ENCODE results near the gene LGR4. TPM values are rescaled to one million over a fixed set of nuclear protein-coding genes. Genes with fewer than 3 reads are reported as not detected.

LGR4 gene
- total and polyA plus RNA-seq, 9 of the 15 experiments (the other 6 are each of a cell fraction or from before 2014, with no cell fraction given), result 0.94 to 10.1 (median 5.8) TPM

- TF ChIP-seq ARID4B (CRISPR knock-in tag; IDR thresholded peaks at IDR 0.05) (peak; percentile 73; the same call in 1 of the 2 replicates), ZNF696 (CRISPR knock-in tag; conservative IDR thresholded peaks at IDR 0.05) (no peak), TSHZ1 (CRISPR knock-in tag; IDR thresholded peaks at IDR 0.05) (no peak), PCBP2 (IDR thresholded peaks at IDR 0.05; ENCODE audit: low read depth, low read length, poor library complexity, severe bottlenecking) (no peak), HDAC1 (IDR thresholded peaks at IDR 0.05) (peak in 1 of 2 experiments; percentile 42; a peak in 2 of 4 replicates), ZNF444 (CRISPR knock-in tag; IDR thresholded peaks at IDR 0.05) (no peak), FOXJ2 (tag; IDR thresholded peaks at IDR 0.05) (no peak), SMARCC2 (IDR thresholded peaks at IDR 0.05; ENCODE audit: low read depth) (no peak), CBFA2T3 (IDR thresholded peaks at IDR 0.05) (no peak), NR1H2 (CRISPR knock-in tag; IDR thresholded peaks at IDR 0.05) (0 out of 2 replicates have a peak, but pooled peaks have one; percentile 46), TEAD4 (IDR thresholded peaks at IDR 0.05; ENCODE audit: low read length) (no peak), TEAD4 (CRISPR knock-in tag; IDR thresholded peaks at IDR 0.05; ENCODE audit: borderline replicate concordance) (no peak), RBBP5 (IDR thresholded peaks at IDR 0.05; ENCODE audit: borderline replicate concordance, insufficient read depth, low read length, poor library complexity, severe bottlenecking) (peak; percentile 93), PPARD (CRISPR knock-in tag; IDR thresholded peaks at IDR 0.05) (no peak)
- TF ChIP-seq, protein P1, sequence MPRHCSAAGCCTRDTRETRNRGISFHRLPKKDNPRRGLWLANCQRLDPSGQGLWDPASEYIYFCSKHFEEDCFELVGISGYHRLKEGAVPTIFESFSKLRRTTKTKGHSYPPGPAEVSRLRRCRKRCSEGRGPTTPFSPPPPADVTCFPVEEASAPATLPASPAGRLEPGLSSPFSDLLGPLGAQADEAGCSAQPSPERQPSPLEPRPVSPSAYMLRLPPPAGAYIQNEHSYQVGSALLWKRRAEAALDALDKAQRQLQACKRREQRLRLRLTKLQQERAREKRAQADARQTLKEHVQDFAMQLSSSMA (CRISPR knock-in tag; IDR thresholded peaks at IDR 0.05), result peak; percentile 48; the same call in 1 of the 2 replicates
- TF ChIP-seq, protein P2, sequence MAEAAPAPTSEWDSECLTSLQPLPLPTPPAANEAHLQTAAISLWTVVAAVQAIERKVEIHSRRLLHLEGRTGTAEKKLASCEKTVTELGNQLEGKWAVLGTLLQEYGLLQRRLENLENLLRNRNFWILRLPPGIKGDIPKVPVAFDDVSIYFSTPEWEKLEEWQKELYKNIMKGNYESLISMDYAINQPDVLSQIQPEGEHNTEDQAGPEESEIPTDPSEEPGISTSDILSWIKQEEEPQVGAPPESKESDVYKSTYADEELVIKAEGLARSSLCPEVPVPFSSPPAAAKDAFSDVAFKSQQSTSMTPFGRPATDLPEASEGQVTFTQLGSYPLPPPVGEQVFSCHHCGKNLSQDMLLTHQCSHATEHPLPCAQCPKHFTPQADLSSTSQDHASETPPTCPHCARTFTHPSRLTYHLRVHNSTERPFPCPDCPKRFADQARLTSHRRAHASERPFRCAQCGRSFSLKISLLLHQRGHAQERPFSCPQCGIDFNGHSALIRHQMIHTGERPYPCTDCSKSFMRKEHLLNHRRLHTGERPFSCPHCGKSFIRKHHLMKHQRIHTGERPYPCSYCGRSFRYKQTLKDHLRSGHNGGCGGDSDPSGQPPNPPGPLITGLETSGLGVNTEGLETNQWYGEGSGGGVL (CRISPR knock-in tag; IDR thresholded peaks at IDR 0.05), result no peak
Observed at GRCh38 chr11:27506200-27507182, 33.9 kb upstream of the LGR4 start, which contains the start of gene LIN7C (continued).
